ENCODE results near the gene GABBR2. TPM values are rescaled to one million over a fixed set of nuclear protein-coding genes. Genes with fewer than 3 reads are reported as not detected.

The GABBR2 gene
- total RNA-seq, 1 experiment from 2014 or later, result not detected

GRCh38 chr9:98540476-98540875 is 168.3 kb downstream of the GABBR2 start:
- DNase-seq (ENCODE audit: low spot score), result no peak
- no peak overlapping the region for H3K27ac ChIP-seq (ENCODE audit: low read depth, low read length, poor library complexity, severe bottlenecking)

GRCh38 chr9:98539954-98540353 is 168.8 kb downstream of the GABBR2 start:
- no peaks in the 10 kb centered on the region for H3K36me3 ChIP-seq (ENCODE audit: insufficient read depth, low read length, poor library complexity, severe bottlenecking)
- H3K4me3 ChIP-seq (ENCODE audit: low read depth, low read length, poor library complexity, severe bottlenecking), result no peak overlapping the region
- H3K4me1 ChIP-seq (ENCODE audit: insufficient read depth, low read length, poor library complexity, severe bottlenecking), result no peaks in the 10 kb centered on the region
- TF ChIP-seq EZH2 (IDR thresholded peaks at IDR 0.05; ENCODE audit: borderline replicate concordance, low read depth, low read length, poor library complexity, severe bottlenecking), result no peak
- no peak for TF ChIP-seq CTCF (conservative IDR thresholded peaks at IDR 0.05; ENCODE audit: low read depth, low read length)
- no peaks in the 10 kb centered on the region for H3K9me3 ChIP-seq (ENCODE audit: low read depth, low read length, poor library complexity, severe bottlenecking)
- CTCF ChIA-PET, result no interaction called here
- DNase-seq (ENCODE audit: low spot score), result no peak
- no peak overlapping the region for H3K27ac ChIP-seq (ENCODE audit: low read depth, low read length, poor library complexity, severe bottlenecking)
- intact Hi-C loops (cut with micrococcal nuclease; ENCODE audit: unreplicated experiment), result loop anchor here (10.0 kb wide), 1 partner anchor 165 kb away; the partner anchor contains the start of gene GABBR2
- H3K27me3 ChIP-seq (replicated peaks; ENCODE audit: insufficient read depth, low read depth, low read length, poor library complexity), result peaks cover 16% of the 10 kb centered on the region
- POLR2A ChIA-PET (ENCODE audit: low non-redundant PET), result no interaction called here
- no TSS peak for BruUV-seq (replicated peaks)

More at GRCh38 chr9:98540476-98540875, 168.3 kb downstream of the GABBR2 start:
- intact Hi-C loops (cut with micrococcal nuclease; ENCODE audit: unreplicated experiment), result no loop called here
- Histone ChIP-seq H3K4me3 (ENCODE audit: low read depth, low read length, poor library complexity, severe bottlenecking) (no peak overlapping the region), H3K4me1 (ENCODE audit: insufficient read depth, low read length, poor library complexity, severe bottlenecking) (no peaks in the 10 kb centered on the region), H3K36me3 (ENCODE audit: insufficient read depth, low read length, poor library complexity, severe bottlenecking) (no peaks in the 10 kb centered on the region), H3K9me3 (ENCODE audit: low read depth, low read length, poor library complexity, severe bottlenecking) (no peaks in the 10 kb centered on the region), H3K27me3 (replicated peaks; ENCODE audit: insufficient read depth, low read depth, low read length, poor library complexity) (peaks cover 19% of the 10 kb centered on the region)
- POLR2A ChIA-PET (ENCODE audit: low non-redundant PET), result no interaction called here
- TF ChIP-seq EZH2 (IDR thresholded peaks at IDR 0.05; ENCODE audit: borderline replicate concordance, low read depth, low read length, poor library complexity, severe bottlenecking), result no peak
- TF ChIP-seq CTCF (conservative IDR thresholded peaks at IDR 0.05; ENCODE audit: low read depth, low read length), result no peak
- no TSS peak for BruUV-seq (replicated peaks)
- CTCF ChIA-PET, result no interaction called here

- CTCF ChIA-PET, result no interaction called here
- intact Hi-C loops (cut with micrococcal nuclease; ENCODE audit: unreplicated experiment), result loop anchor here (10.0 kb wide), 1 partner anchor 166 kb away; the partner anchor contains the start of gene GABBR2
- POLR2A ChIA-PET (ENCODE audit: low non-redundant PET), result no interaction called here
- Histone ChIP-seq H3K4me1 (ENCODE audit: insufficient read depth, low read length, poor library complexity, severe bottlenecking) (no peaks in the 10 kb centered on the region), H3K36me3 (ENCODE audit: insufficient read depth, low read length, poor library complexity, severe bottlenecking) (no peaks in the 10 kb centered on the region), H3K4me3 (ENCODE audit: low read depth, low read length, poor library complexity, severe bottlenecking) (no peak overlapping the region), H3K27ac (ENCODE audit: low read depth, low read length, poor library complexity, severe bottlenecking) (no peak overlapping the region), H3K9me3 (ENCODE audit: low read depth, low read length, poor library complexity, severe bottlenecking) (no peaks in the 10 kb centered on the region), H3K27me3 (replicated peaks; ENCODE audit: insufficient read depth, low read depth, low read length, poor library complexity) (peaks cover 9% of the 10 kb centered on the region)
- TF ChIP-seq EZH2 (IDR thresholded peaks at IDR 0.05; ENCODE audit: borderline replicate concordance, low read depth, low read length, poor library complexity, severe bottlenecking), result no peak
- BruUV-seq (replicated peaks), result no TSS peak
- DNase-seq (ENCODE audit: low spot score), result no peak
Observed at GRCh38 chr9:98538626-98539031, 170.1 kb downstream of the GABBR2 start.

- intact Hi-C loops (cut with micrococcal nuclease; ENCODE audit: unreplicated experiment), result loop anchor here (10.0 kb wide), 1 partner anchor 167 kb away; the partner anchor contains the start of gene GABBR2
- H3K27me3 ChIP-seq (replicated peaks; ENCODE audit: insufficient read depth, low read depth, low read length, poor library complexity), result peaks cover 9% of the 10 kb centered on the region
- no peaks in the 10 kb centered on the region for H3K4me1 ChIP-seq (ENCODE audit: insufficient read depth, low read length, poor library complexity, severe bottlenecking)
- H3K9me3 ChIP-seq (ENCODE audit: low read depth, low read length, poor library complexity, severe bottlenecking), result no peaks in the 10 kb centered on the region
- H3K27ac ChIP-seq (ENCODE audit: low read depth, low read length, poor library complexity, severe bottlenecking), result no peak overlapping the region
- ChIA-PET CTCF (no interaction called here), POLR2A (ENCODE audit: low non-redundant PET) (no interaction called here)
- no peak overlapping the region for H3K4me3 ChIP-seq (ENCODE audit: low read depth, low read length, poor library complexity, severe bottlenecking)
- H3K36me3 ChIP-seq (ENCODE audit: insufficient read depth, low read length, poor library complexity, severe bottlenecking), result no peaks in the 10 kb centered on the region
- no TSS peak for BruUV-seq (replicated peaks)
- no peak for DNase-seq (ENCODE audit: low spot score)
- TF ChIP-seq CTCF (conservative IDR thresholded peaks at IDR 0.05; ENCODE audit: low read depth, low read length), result no peak
- no peak for TF ChIP-seq EZH2 (IDR thresholded peaks at IDR 0.05; ENCODE audit: borderline replicate concordance, low read depth, low read length, poor library complexity, severe bottlenecking)
Observed at GRCh38 chr9:98538203-98538602, 170.5 kb downstream of the GABBR2 start.

Data from A673 (cell line).